ENCODE data around the gene DGCR2.

Gene DGCR2

GRCh38 chr22:19122143-19122751 is at the start of gene DGCR2:
Gene DGCR2, minus strand, starts transcription at chr22:19122412. Its CDS starts 206 bp downstream, at chr22:19122206.
- Histone ChIP-seq H3K9me3 (ENCODE audit: insufficient read depth, low read length) (no peaks in the 10 kb centered on the region), H3K36me3 (replicated peaks; ENCODE audit: low read depth, low read length) (peaks cover 5% of the 10 kb centered on the region), H3K9ac (ENCODE audit: low read length) (peak within 1 kb of the TSS; percentile 92), H3K27me3 (ENCODE audit: low read depth, low read length) (no peaks in the 10 kb centered on the region), H4K20me1 (ENCODE audit: insufficient read depth, low read length) (peaks cover 42% of the 10 kb centered on the region), H3K79me2 (ENCODE audit: low read length) (peaks cover 49% of the 10 kb centered on the region), H2AFZ (ENCODE audit: low read depth, low read length) (peak within 1 kb of the TSS; percentile 86), H3K27ac (ENCODE audit: low read length) (peak within 1 kb of the TSS; percentile 55), H3K4me2 (ENCODE audit: low read length) (peak within 1 kb of the TSS; percentile 89), H3K4me1 (ENCODE audit: low read length) (peaks cover 21% of the 10 kb centered on the region), H3K4me3 (ENCODE audit: low read length) (peak within 1 kb of the TSS; percentile 88)
- TF ChIP-seq CTCF (IDR thresholded peaks at IDR 0.05; ENCODE audit: low read depth, low read length) (no peak), EZH2phosphoT487 (IDR thresholded peaks at IDR 0.05; ENCODE audit: low read depth) (no peak)

GRCh38 chr22:19169947-19170318 is 47.7 kb upstream of the DGCR2 start:
- H3K27ac ChIP-seq (ENCODE audit: low read length): no peak overlapping the region
- 0 out of 2 replicates have a peak overlapping the region, but pooled peaks have one; percentile 100 for H3K4me2 ChIP-seq (ENCODE audit: low read length)
- no peak overlapping the region for H3K4me3 ChIP-seq (ENCODE audit: low read length)
- peaks cover 3% of the 10 kb centered on the region for H3K36me3 ChIP-seq (replicated peaks; ENCODE audit: low read depth, low read length)
- H3K9ac ChIP-seq (ENCODE audit: low read length): no peak overlapping the region
- H3K9me3 ChIP-seq (ENCODE audit: insufficient read depth, low read length): no peaks in the 10 kb centered on the region
- no peak overlapping the region for H2AFZ ChIP-seq (ENCODE audit: low read depth, low read length)
- peaks cover 34% of the 10 kb centered on the region for H3K4me1 ChIP-seq (ENCODE audit: low read length)
- peaks cover 45% of the 10 kb centered on the region for H3K79me2 ChIP-seq (ENCODE audit: low read length)
- peaks cover 10% of the 10 kb centered on the region; the same call in 1 of the 2 replicates for H4K20me1 ChIP-seq (ENCODE audit: insufficient read depth, low read length)
- TF ChIP-seq CTCF (IDR thresholded peaks at IDR 0.05; ENCODE audit: low read depth, low read length) (no peak), EZH2phosphoT487 (IDR thresholded peaks at IDR 0.05; ENCODE audit: low read depth) (no peak)
- no peaks in the 10 kb centered on the region for H3K27me3 ChIP-seq (ENCODE audit: low read depth, low read length)

- Histone ChIP-seq H3K9ac (ENCODE audit: low read length) (no peak overlapping the region), H3K36me3 (replicated peaks; ENCODE audit: low read depth, low read length) (peaks cover 3% of the 10 kb centered on the region), H3K4me3 (ENCODE audit: low read length) (no peak overlapping the region), H3K27me3 (ENCODE audit: low read depth, low read length) (no peaks in the 10 kb centered on the region), H4K20me1 (ENCODE audit: insufficient read depth, low read length) (peaks cover 6% of the 10 kb centered on the region; the same call in 1 of the 2 replicates), H2AFZ (ENCODE audit: low read depth, low read length) (no peak overlapping the region), H3K4me1 (ENCODE audit: low read length) (peaks cover 27% of the 10 kb centered on the region), H3K4me2 (ENCODE audit: low read length) (no peak overlapping the region), H3K9me3 (ENCODE audit: insufficient read depth, low read length) (no peaks in the 10 kb centered on the region), H3K79me2 (ENCODE audit: low read length) (peaks cover 39% of the 10 kb centered on the region), H3K27ac (ENCODE audit: low read length) (no peak overlapping the region)
- TF ChIP-seq CTCF (IDR thresholded peaks at IDR 0.05; ENCODE audit: low read depth, low read length) (no peak), EZH2phosphoT487 (IDR thresholded peaks at IDR 0.05; ENCODE audit: low read depth) (no peak)
These were observed 47.1 kb upstream of the DGCR2 start for GRCh38 chr22:19169002-19169946.

Data from OCI-LY3 (cell line).